RWPE1 (cell line): ENCODE results near the gene ABCA3.

Source experiments
- CTCF ChIA-PET: fragments of 350-600 bp; sonication (Branson Sonifier 250); formaldehyde crosslinking; extraction: SDS; loops from one replicate; lab custom pipeline; 2021; lab: Yijun Ruan, JAX
- POLR2A ChIA-PET: fragments of 400-600 bp; formaldehyde crosslinking; extraction: SDS; loops from one replicate; lab custom pipeline; 2020; ENCODE audit warnings: antibody characterized with exemption; ENCODE audit not compliant: low non-redundant PET; lab: Yijun Ruan, JAX
- DNase-seq: peaks from one replicate; pipeline ENCODE4 v3.0.0; 2012; ENCODE audit warnings: low spot score
- H3K27ac ChIP-seq: fragments of 450-650 bp; 2 replicates; pipeline ENCODE4 v1.5.1; 2017
- CTCF ChIP-seq: fragments of 450-650 bp; conservative IDR thresholded peaks from 2 replicates; pipeline ENCODE4 v1.5.1; 2017; ENCODE audit warnings: low read depth, mild to moderate bottlenecking

ABCA3 gene

GRCh38 chr16:2324296-2324859 is 16.1 kb downstream of the ABCA3 start:
- POLR2A ChIA-PET, result no interaction called here
- CTCF ChIA-PET, result no interaction called here

GRCh38 chr16:2323701-2324100 is 16.8 kb downstream of the ABCA3 start:
- no peak for TF ChIP-seq CTCF
- H3K27ac ChIP-seq, result no peak overlapping the region
- ChIA-PET POLR2A (no interaction called here), CTCF (interaction anchor here (0.5 kb wide), 1 partner anchor 78 kb away, joined by 7 read pairs; no protein-coding TSS in a partner anchor)
- DNase-seq, result no peak

More at GRCh38 chr16:2324296-2324859, 16.1 kb downstream of the ABCA3 start:
- DNase-seq, result no peak
- TF ChIP-seq CTCF, result no peak
- H3K27ac ChIP-seq, result no peak overlapping the region

GRCh38 chr16:2319606-2320005 is 20.9 kb downstream of the ABCA3 start:
- POLR2A ChIA-PET, result no interaction called here
- no peak for DNase-seq
- TF ChIP-seq CTCF, result no peak
- CTCF ChIA-PET, result interaction anchor here (0.7 kb wide), 1 partner anchor 8 kb away, joined by 7 read pairs; no protein-coding TSS in a partner anchor
- H3K27ac ChIP-seq, result no peak overlapping the region

- ChIA-PET CTCF (interaction anchor here (0.7 kb wide), 1 partner anchor 133 kb away, joined by 3 read pairs; no protein-coding TSS in a partner anchor), POLR2A (interaction anchor here (0.6 kb wide), 1 partner anchor 127 kb away, joined by 4 read pairs; no protein-coding TSS in a partner anchor)
- TF ChIP-seq CTCF, result no peak
- no peak overlapping the region for H3K27ac ChIP-seq
- DNase-seq, result no peak
These were observed 23.1 kb downstream of the ABCA3 start for GRCh38 chr16:2317231-2318020.

GRCh38 chr16:2308089-2308962 is 32.2 kb downstream of the ABCA3 start:
- DNase-seq, result no peak
- no peak for TF ChIP-seq CTCF
- ChIA-PET POLR2A (no interaction called here), CTCF (interaction anchor here (0.7 kb wide), 1 partner anchor 20 kb away, joined by 3 read pairs; no protein-coding TSS in a partner anchor)
- H3K27ac ChIP-seq, result no peak overlapping the region

- TF ChIP-seq CTCF, result no peak
- no peak for DNase-seq
- POLR2A ChIA-PET, result no interaction called here
- CTCF ChIA-PET, result no interaction called here
- H3K27ac ChIP-seq, result no peak overlapping the region
These were observed 40.7 kb downstream of the ABCA3 start for GRCh38 chr16:2299915-2300192.
